Duodenal mucosa (tissue), 2 donors: Measurements from ENCODE around the gene CKLF.
"Not testable (repeated sequence)": the region's sequence is repeated elsewhere in the genome, so short reads cannot be mapped to it uniquely, and the experiment has no call there.

Experiments used
- H3K27ac ChIP-seq: one replicate; pipeline ENCODE4 v1.7.0; 2013; ENCODE audit warnings: low read depth, low read length
- H3K27me3 ChIP-seq, 2 donors: one replicate each; pipeline ENCODE4 v1.7.0; 2013; ENCODE audit warnings: low read length in 2 of 2, control low read depth in 1 of 2; ENCODE audit not compliant: insufficient read depth in 2 of 2, control insufficient read depth in 1 of 2
- H3K36me3 ChIP-seq, 2 donors: one replicate each; pipeline ENCODE4 v1.7.0; 2013; ENCODE audit warnings: low read length in 2 of 2, control low read depth in 1 of 2; ENCODE audit not compliant: insufficient read depth in 2 of 2, control insufficient read depth in 1 of 2
- H3K4me1 ChIP-seq, 2 donors: one replicate each; pipeline ENCODE4 v1.7.0; 2013; ENCODE audit warnings: low read length in 2 of 2, control low read depth in 1 of 2; ENCODE audit not compliant: insufficient read depth in 2 of 2, control insufficient read depth in 1 of 2
- H3K4me3 ChIP-seq, 2 donors: one replicate each; pipeline ENCODE4 v1.7.0; 2013; ENCODE audit warnings: low read length in 2 of 2, low read depth in 1 of 2
- H3K9ac ChIP-seq, 2 donors: one replicate each; pipeline ENCODE4 v1.7.0; 2013; ENCODE audit warnings: low read length in 2 of 2, low read depth in 1 of 2
- H3K9me3 ChIP-seq, 2 donors: one replicate each; pipeline ENCODE4 v1.7.0; 2013; ENCODE audit warnings: low read length in 2 of 2, control low read depth in 1 of 2; ENCODE audit not compliant: control insufficient read depth in 1 of 2

The CKLF gene

GRCh38 chr16:66567270-66567669 is 14.9 kb downstream of the CKLF start:
- H3K27ac ChIP-seq, H3K27me3 ChIP-seq, H3K9me3 ChIP-seq, H3K9ac ChIP-seq, H3K4me3 ChIP-seq: not testable (repeated sequence)
- peaks cover 0 to 13% of the 10 kb centered on the region in 2 donors for H3K4me1 ChIP-seq
- H3K36me3 ChIP-seq = peaks cover 0 to 24% of the 10 kb centered on the region in 2 donors

- Histone ChIP-seq H3K4me3 (no peak overlapping the region), H3K9me3 (no peaks in the 10 kb centered on the region), H3K36me3 (peaks cover 0 to 21% of the 10 kb centered on the region in 2 donors), H3K27ac (no peak overlapping the region), H3K27me3 (no peaks in the 10 kb centered on the region), H3K4me1 (peaks cover 0 to 13% of the 10 kb centered on the region in 2 donors), H3K9ac (no peak overlapping the region)
Measured at GRCh38 chr16:66568355-66568754, 16.0 kb downstream of the CKLF start.

- Histone ChIP-seq H3K9ac (no peak overlapping the region), H3K27ac (no peak overlapping the region), H3K4me1 (peaks cover 0 to 13% of the 10 kb centered on the region in 2 donors), H3K4me3 (no peak overlapping the region), H3K9me3 (no peaks in the 10 kb centered on the region), H3K27me3 (no peaks in the 10 kb centered on the region), H3K36me3 (peaks cover 0 to 18% of the 10 kb centered on the region in 2 donors)
Measured at GRCh38 chr16:66569131-66569530, 16.8 kb downstream of the CKLF start.

- Histone ChIP-seq H3K9me3 (no peaks in the 10 kb centered on the region), H3K9ac (no peak overlapping the region), H3K27me3 (no peaks in the 10 kb centered on the region), H3K36me3 (peaks cover 0 to 15% of the 10 kb centered on the region in 2 donors), H3K4me3 (no peak overlapping the region), H3K4me1 (peaks cover 0 to 13% of the 10 kb centered on the region in 2 donors), H3K27ac (no peak overlapping the region)
Measured at GRCh38 chr16:66569827-66570405, 17.5 kb downstream of the CKLF start.

GRCh38 chr16:66572356-66572755 is 20.0 kb downstream of the CKLF start:
- Histone ChIP-seq H3K9me3 (no peaks in the 10 kb centered on the region), H3K36me3 (no peaks in the 10 kb centered on the region), H3K9ac (no peak overlapping the region), H3K27me3 (no peaks in the 10 kb centered on the region), H3K4me3 (no peak overlapping the region), H3K27ac (no peak overlapping the region), H3K4me1 (peaks cover 0 to 13% of the 10 kb centered on the region in 2 donors)

- Histone ChIP-seq H3K9me3 (no peaks in the 10 kb centered on the region), H3K4me1 (peaks cover 6 to 13% of the 10 kb centered on the region in 2 donors), H3K36me3 (no peaks in the 10 kb centered on the region), H3K9ac (no peak overlapping the region), H3K27me3 (peaks cover 9 to 13% of the 10 kb centered on the region in 2 donors), H3K4me3 (no peak overlapping the region), H3K27ac (no peak overlapping the region)
Measured at GRCh38 chr16:66574081-66574480, 21.7 kb downstream of the CKLF start.

- Histone ChIP-seq H3K27ac (no peak overlapping the region), H3K4me3 (no peak overlapping the region), H3K9ac (no peak overlapping the region), H3K27me3 (peaks cover 13 to 14% of the 10 kb centered on the region in 2 donors), H3K4me1 (peaks cover 9% of the 10 kb centered on the region in 2 donors), H3K9me3 (no peaks in the 10 kb centered on the region), H3K36me3 (no peaks in the 10 kb centered on the region)
Measured at GRCh38 chr16:66574531-66574930, 22.2 kb downstream of the CKLF start.

- Histone ChIP-seq H3K4me1 (peaks cover 4 to 9% of the 10 kb centered on the region in 2 donors), H3K36me3 (no peaks in the 10 kb centered on the region), H3K9me3 (no peaks in the 10 kb centered on the region), H3K27me3 (peaks cover 14 to 17% of the 10 kb centered on the region in 2 donors), H3K4me3 (no peak overlapping the region), H3K27ac (no peak overlapping the region), H3K9ac (no peak overlapping the region)
Measured at GRCh38 chr16:66575060-66575459, 22.7 kb downstream of the CKLF start.

- Histone ChIP-seq H3K27ac (no peak overlapping the region), H3K4me3 (no peak overlapping the region), H3K9me3 (no peaks in the 10 kb centered on the region), H3K9ac (no peak overlapping the region), H3K27me3 (peaks cover 14 to 20% of the 10 kb centered on the region in 2 donors), H3K4me1 (peaks cover under 1 to 10% of the 10 kb centered on the region in 2 donors), H3K36me3 (no peaks in the 10 kb centered on the region)
Measured at GRCh38 chr16:66576296-66576695, 23.9 kb downstream of the CKLF start.

- H3K9ac ChIP-seq = peak within 1 kb of the TSS in 1 of 2 donors; percentile 35
- H3K9me3 ChIP-seq = no peaks in the 10 kb centered on the region
- H3K27me3 ChIP-seq = peaks cover 14 to 20% of the 10 kb centered on the region in 2 donors
- H3K27ac ChIP-seq = no peak within 1 kb of the TSS
- peak within 1 kb of the TSS; percentile 51 to 54 for H3K4me3 ChIP-seq
- H3K36me3 ChIP-seq = no peaks in the 10 kb centered on the region
- peaks cover 7 to 15% of the 10 kb centered on the region in 2 donors for H3K4me1 ChIP-seq
Measured at GRCh38 chr16:66578651-66579531, 26.5 kb downstream of the CKLF start, which contains the start of gene CMTM2. TSS of gene CMTM2 (plus strand) at chr16:66579463. CDS start at chr16:66579608, 145 bp downstream.
